Effector memory CD4-positive, alpha-beta T cell (primary cell): ENCODE data around the gene EEF1AKMT3.

Experiments used
- DNase-seq, 3 donors: peaks; one replicate each; pipeline ENCODE4 v3.0.0-alpha.2; 2020
- H3K27ac ChIP-seq: 2 replicates; pipeline ENCODE4 v1.7.0; 2013; ENCODE audit warnings: mild to moderate bottlenecking, low read length, moderate library complexity; ENCODE audit not compliant: insufficient read depth, poor library complexity, severe bottlenecking
- H3K27me3 ChIP-seq: replicated peaks from 2 replicates; pipeline ENCODE4 v1.7.0; 2013; ENCODE audit warnings: mild to moderate bottlenecking, low read length; ENCODE audit not compliant: insufficient read depth, control insufficient read depth, poor library complexity, severe bottlenecking
- H3K36me3 ChIP-seq: 2 replicates; pipeline ENCODE4 v1.7.0; 2013; ENCODE audit warnings: mild to moderate bottlenecking, low read length, moderate library complexity; ENCODE audit not compliant: control insufficient read depth, insufficient read depth
- H3K4me1 ChIP-seq: 2 replicates; pipeline ENCODE4 v1.7.0; 2013; ENCODE audit warnings: low read length, mild to moderate bottlenecking; ENCODE audit not compliant: control insufficient read depth, insufficient read depth, poor library complexity, severe bottlenecking
- H3K4me3 ChIP-seq: 2 replicates; pipeline ENCODE4 v1.7.0; 2013; ENCODE audit warnings: low read length, low read depth, mild to moderate bottlenecking; ENCODE audit not compliant: insufficient read depth, poor library complexity, severe bottlenecking
- H3K9me3 ChIP-seq: 2 replicates; pipeline ENCODE4 v1.7.0; 2013; ENCODE audit warnings: mild to moderate bottlenecking, low read length, moderate library complexity; ENCODE audit not compliant: control insufficient read depth

EEF1AKMT3 gene

GRCh38 chr12:57727758-57728395 is 44.5 kb upstream of the EEF1AKMT3 start:
- Histone ChIP-seq H3K27ac (no peak overlapping the region), H3K36me3 (peaks cover 68% of the 10 kb centered on the region), H3K4me3 (no peak overlapping the region), H3K27me3 (no peaks in the 10 kb centered on the region), H3K9me3 (no peaks in the 10 kb centered on the region), H3K4me1 (no peaks in the 10 kb centered on the region)
- no peak for DNase-seq

DNA sequence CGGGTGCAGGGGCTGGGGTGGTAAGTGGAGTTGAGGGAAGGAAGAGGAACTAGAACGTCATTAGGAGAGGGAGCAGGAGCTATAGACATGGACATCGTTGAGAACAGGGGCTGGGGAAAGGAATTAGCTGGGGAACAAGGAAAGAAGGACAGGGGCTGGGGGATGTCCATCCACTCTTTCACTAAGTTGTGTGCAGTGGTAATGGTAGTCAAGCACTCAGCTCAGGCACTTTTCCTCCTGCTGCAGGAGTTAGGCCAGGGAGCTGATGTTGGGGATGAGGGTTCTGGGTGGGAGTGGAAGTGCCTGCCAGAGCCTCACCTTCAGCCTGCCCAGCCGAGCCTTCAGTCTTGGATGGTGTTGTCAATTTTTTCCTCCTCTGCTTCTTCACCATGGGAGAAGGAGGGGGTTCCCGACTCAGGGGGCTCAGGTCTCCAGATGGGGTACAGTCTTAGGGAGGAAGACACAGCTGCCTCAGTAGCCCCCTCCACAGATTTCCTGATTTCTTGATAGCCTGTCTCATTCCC is 43.0 kb upstream of the EEF1AKMT3 start:
- DNase-seq: no peak
- H3K4me3 ChIP-seq: no peak overlapping the region
- H3K36me3 ChIP-seq: peaks cover 83% of the 10 kb centered on the region

GRCh38 chr12:57730336-57731067 is 41.9 kb upstream of the EEF1AKMT3 start:
- no peaks in the 10 kb centered on the region for H3K27me3 ChIP-seq

More for the DNA sequence above, 43.0 kb upstream of the EEF1AKMT3 start:
- Histone ChIP-seq H3K4me1 (no peaks in the 10 kb centered on the region), H3K9me3 (no peaks in the 10 kb centered on the region), H3K27ac (no peak overlapping the region), H3K27me3 (no peaks in the 10 kb centered on the region)

GRCh38 chr12:57731411-57732080 is 40.9 kb upstream of the EEF1AKMT3 start:
- DNase-seq: no peak
- Histone ChIP-seq H3K27ac (no peak overlapping the region), H3K4me1 (no peaks in the 10 kb centered on the region), H3K4me3 (no peak overlapping the region), H3K36me3 (peaks cover 96% of the 10 kb centered on the region), H3K9me3 (no peaks in the 10 kb centered on the region), H3K27me3 (no peaks in the 10 kb centered on the region)

More at GRCh38 chr12:57730336-57731067, 41.9 kb upstream of the EEF1AKMT3 start:
- H3K4me3 ChIP-seq: no peak overlapping the region
- DNase-seq: no peak
- H3K36me3 ChIP-seq: peaks cover 93% of the 10 kb centered on the region
- H3K27ac ChIP-seq: no peak overlapping the region
- H3K9me3 ChIP-seq: no peaks in the 10 kb centered on the region
- no peaks in the 10 kb centered on the region for H3K4me1 ChIP-seq

DNA sequence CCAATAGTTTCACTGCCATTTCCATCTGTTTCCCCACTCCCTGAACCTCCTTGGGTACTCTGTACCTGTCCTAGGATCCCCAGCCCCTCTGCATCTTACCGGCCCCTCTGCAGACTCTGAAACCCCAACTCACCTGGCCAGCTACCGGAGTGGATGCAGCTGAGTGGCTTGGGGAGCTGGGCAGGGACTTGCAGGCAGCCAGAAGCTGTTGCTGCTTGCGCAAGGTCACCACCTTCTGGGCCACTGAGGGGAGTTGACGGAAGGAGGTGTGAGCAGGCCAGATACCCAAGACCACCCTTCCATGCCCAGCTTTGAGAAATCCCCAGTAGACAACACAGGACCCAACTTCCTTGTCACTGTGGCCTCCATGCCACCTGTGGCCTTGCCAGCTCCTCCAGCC is 40.1 kb upstream of the EEF1AKMT3 start:
- H3K27ac ChIP-seq: no peak overlapping the region
- no peak overlapping the region for H3K4me3 ChIP-seq
- no peaks in the 10 kb centered on the region for H3K27me3 ChIP-seq
- no peak for DNase-seq
- H3K9me3 ChIP-seq: no peaks in the 10 kb centered on the region
- H3K4me1 ChIP-seq: no peaks in the 10 kb centered on the region
- peaks cover 96% of the 10 kb centered on the region for H3K36me3 ChIP-seq

DNA sequence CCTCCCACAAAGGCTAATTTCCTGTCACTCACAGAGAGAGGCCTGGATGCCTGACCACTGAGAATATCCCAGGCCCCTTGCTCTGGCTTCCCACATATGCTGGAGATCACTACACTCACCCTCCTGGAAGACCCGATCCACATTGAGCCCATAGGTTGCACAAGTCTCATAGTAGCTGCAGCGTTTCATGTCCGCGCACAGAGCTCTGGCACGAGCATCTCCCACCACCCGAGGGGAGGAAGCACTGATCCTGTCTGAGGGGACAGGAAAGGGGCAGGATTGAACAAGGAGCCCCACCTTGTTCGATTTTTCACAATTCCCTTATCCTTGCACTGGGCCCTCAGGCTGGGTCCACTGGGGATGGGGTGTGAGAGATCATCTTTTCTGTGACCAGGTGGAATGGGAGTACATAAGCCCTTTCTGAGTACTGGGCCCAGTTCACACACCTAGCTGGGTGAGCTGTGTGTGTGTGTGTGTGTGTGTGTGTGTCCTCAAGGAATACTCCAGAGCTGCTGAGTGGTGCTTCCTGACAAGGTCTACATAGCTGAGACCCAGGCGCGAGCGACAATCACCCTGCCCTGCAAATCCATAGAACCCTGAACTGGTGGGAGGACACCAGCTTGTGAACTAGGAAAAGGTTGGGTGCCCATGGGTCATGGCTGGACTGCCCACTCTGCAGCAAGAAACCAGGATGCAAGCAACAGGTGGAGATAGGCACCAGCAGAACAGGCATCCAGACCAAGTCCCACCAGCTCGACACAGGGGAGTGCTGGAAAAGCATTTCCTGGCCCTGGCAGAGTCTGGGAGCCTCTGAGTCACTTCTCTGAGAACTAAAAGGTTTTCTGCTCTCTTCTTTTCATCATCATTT is 39.5 kb upstream of the EEF1AKMT3 start:
- no peak for DNase-seq
- H3K4me1 ChIP-seq: no peaks in the 10 kb centered on the region
- H3K27ac ChIP-seq: no peak overlapping the region
- H3K4me3 ChIP-seq: no peak overlapping the region
- H3K27me3 ChIP-seq: no peaks in the 10 kb centered on the region
- no peaks in the 10 kb centered on the region for H3K9me3 ChIP-seq
- H3K36me3 ChIP-seq: peaks cover 95% of the 10 kb centered on the region

DNA sequence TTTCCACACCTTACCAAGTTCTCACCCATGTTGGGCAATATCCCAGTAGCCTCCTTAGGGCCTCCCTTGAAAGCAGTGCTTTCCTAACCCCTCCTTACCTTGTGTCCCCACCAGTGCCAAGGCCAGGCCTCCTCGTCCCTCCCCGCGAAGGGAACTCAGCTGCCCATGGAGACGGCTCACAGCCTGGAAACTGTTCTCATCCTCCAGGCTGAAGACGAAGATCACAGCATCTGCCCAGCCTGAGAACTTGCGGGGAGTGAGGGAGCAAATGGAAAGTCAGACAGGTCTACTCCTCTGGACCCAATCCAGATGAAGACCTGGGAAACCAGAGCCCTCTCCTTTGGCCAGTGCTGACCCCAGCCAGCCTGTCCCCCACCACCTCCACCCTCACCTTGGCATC is 38.5 kb upstream of the EEF1AKMT3 start:
- H3K4me3 ChIP-seq: no peak overlapping the region
- no peak for DNase-seq
- no peak overlapping the region for H3K27ac ChIP-seq
- no peaks in the 10 kb centered on the region for H3K27me3 ChIP-seq
- no peaks in the 10 kb centered on the region for H3K9me3 ChIP-seq
- peaks cover 5% of the 10 kb centered on the region for H3K4me1 ChIP-seq
- H3K36me3 ChIP-seq: peaks cover 87% of the 10 kb centered on the region

DNA sequence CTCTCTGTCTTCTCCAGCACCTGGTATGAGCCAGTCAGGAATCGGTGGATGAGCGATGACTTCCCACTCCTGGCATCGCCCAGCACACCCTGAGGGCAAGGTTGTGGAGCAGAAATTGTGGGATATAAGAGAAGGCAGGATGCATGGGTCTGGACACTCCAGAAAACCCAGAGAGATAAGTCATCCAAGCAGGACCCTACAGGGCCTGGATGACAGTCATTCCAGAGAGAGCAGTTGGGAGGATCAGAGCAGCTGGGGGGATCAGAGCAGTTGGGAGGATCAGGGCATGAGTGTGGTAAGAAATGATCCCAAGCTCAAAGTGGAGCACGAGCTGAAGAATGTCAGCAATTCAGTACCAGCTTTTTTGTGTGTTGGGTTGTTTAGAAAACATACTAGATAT is 37.8 kb upstream of the EEF1AKMT3 start:
- Histone ChIP-seq H3K36me3 (peaks cover 86% of the 10 kb centered on the region), H3K27ac (no peak overlapping the region), H3K4me3 (no peak overlapping the region), H3K4me1 (peaks cover 11% of the 10 kb centered on the region), H3K27me3 (no peaks in the 10 kb centered on the region), H3K9me3 (no peaks in the 10 kb centered on the region)
- no peak for DNase-seq

GRCh38 chr12:57735198-57735855 is 37.1 kb upstream of the EEF1AKMT3 start:
- Histone ChIP-seq H3K36me3 (peaks cover 86% of the 10 kb centered on the region), H3K9me3 (no peaks in the 10 kb centered on the region), H3K27me3 (no peaks in the 10 kb centered on the region), H3K27ac (no peak overlapping the region), H3K4me1 (peaks cover 19% of the 10 kb centered on the region), H3K4me3 (no peak overlapping the region)
- no peak for DNase-seq
